ENCODE results near the gene SLC16A5.

DNA sequence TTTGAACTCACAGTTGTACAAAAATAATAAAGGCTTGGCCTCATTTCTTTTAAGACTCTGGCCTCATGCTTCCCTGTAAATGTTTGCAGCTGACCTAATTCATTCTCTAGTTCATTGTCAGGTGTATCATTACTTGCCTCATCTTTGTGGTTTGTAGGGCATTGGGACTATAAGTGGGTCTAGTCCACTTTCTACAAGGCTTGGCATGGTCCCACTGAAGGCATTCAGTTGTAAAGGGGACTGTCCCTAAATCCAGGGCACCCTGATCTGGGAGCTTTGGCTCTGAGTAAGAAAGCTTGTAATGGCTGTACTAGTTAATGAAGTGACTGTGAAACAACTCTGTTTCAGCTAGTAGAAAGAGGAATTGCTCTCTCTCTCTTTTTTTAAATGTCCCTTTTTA lies 38.0 kb upstream of the SLC16A5 start:
- TF ChIP-seq, protein P1, sequence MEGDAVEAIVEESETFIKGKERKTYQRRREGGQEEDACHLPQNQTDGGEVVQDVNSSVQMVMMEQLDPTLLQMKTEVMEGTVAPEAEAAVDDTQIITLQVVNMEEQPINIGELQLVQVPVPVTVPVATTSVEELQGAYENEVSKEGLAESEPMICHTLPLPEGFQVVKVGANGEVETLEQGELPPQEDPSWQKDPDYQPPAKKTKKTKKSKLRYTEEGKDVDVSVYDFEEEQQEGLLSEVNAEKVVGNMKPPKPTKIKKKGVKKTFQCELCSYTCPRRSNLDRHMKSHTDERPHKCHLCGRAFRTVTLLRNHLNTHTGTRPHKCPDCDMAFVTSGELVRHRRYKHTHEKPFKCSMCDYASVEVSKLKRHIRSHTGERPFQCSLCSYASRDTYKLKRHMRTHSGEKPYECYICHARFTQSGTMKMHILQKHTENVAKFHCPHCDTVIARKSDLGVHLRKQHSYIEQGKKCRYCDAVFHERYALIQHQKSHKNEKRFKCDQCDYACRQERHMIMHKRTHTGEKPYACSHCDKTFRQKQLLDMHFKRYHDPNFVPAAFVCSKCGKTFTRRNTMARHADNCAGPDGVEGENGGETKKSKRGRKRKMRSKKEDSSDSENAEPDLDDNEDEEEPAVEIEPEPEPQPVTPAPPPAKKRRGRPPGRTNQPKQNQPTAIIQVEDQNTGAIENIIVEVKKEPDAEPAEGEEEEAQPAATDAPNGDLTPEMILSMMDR (conservative IDR thresholded peaks at IDR 0.05; ENCODE audit: low read depth, low read length) = no peak
- TF ChIP-seq EZH2 (IDR thresholded peaks at IDR 0.05; ENCODE audit: low read length, unreplicated experiment) = no peak
- TF ChIP-seq EZH2phosphoT487 (IDR thresholded peaks at IDR 0.05; ENCODE audit: borderline replicate concordance, low read length) = no peak
